HG02759 (cell line): ENCODE data around the gene ABCF2.

ENCODE experiments used
- ATAC-seq: cut with Tn5 transposase; IDR thresholded peaks from one replicate; pipeline ENCODE4 v1.9.1; 2021; ENCODE audit warnings: mild to moderate bottlenecking, moderate library complexity; ENCODE audit not compliant: unreplicated experiment

Gene ABCF2

DNA sequence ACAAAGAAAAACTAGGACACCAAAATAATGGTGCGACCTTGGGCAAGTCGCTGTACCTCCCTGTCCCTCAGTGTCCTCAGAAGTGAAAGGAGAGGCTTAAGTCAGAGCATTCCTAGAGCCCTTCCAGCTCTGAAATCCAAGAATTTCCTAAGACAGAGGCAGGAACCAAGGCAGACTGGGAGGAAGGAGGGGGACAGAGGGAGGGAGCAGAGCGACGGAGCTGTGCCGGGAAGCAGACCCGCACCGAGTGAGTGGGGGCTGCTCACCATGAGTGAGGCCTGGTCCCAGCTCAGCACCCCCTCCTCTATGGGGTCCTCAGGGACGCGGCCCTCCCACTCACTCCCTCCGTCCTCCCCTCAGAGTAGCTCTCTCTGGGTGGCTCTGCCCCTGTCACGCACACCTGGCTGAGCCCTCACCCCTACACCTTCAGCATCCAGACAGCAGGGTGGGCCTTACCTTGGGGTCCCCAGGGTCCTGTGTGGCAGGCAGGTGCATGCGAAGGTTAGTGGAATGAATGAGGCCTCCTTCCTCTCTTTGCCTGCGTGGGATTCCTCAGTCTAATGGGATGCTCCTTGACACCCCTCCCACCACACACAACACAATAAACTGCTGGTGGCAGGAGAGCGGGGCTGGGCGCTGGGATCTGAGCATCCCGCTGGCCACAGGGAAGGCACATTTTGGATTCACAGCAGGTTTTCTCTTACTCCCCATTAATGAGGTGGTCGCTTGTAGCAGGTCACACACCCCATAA, 26.1 kb upstream of the ABCF2 start:
- no peak for ATAC-seq

DNA sequence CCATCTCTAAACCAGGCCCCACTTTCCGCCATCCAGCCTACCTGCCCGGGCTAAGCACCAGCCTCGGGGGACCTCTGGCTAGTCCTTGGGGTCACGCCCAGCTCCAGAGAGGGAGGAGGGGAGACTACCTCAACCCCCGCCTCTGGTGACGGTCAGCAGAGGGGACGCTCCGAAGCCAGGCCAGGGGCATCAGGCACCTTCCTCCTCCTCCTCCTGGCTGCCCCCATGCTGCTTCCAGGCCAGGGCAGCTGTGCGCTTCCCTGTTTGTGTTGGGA, 25.5 kb upstream of the ABCF2 start:
- no peak for ATAC-seq

DNA sequence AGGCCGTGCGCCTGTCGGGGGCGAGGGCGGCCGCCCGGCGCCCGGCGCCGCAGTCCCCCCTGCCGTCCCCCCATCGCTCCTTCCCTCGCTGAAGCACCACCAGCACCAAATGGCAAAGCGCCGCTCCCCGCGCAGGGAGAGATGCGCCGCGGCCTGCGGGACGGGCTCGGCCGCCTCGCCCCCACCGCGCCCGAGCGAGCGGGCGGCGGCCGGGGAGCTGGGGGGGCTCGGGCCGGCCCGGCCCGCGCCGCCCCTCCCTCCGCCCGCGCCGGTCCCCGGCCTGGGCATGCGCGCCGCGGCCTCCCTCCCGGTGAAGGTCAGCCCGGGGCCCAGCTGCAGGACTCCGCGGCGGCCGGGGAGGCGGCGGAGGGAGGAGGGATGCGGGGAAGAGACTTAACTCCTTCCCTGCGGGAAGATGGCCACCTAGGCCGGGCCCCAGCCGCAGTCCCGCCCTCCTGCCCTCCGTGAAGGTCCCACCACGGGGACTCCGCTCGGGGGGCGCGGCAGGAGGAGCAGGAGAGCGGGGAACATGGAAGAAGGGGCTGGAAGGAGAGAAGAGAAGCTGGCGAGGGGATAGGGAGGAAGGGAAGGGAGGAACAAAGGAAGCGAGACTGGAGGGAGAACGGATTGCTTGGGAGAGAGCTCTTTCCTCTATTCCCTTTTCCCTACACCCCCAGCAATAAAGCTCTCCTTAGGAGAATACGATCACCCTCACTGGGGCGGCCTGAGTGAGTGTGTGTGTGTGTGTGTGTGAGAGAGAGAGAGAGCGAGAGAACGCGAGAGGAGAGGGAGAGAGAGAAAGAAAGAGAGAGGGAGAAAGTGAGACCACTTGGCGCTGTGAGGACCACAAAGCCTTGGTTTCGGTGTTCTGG, 24.9 kb upstream of the ABCF2 start:
- no peak for ATAC-seq

DNA sequence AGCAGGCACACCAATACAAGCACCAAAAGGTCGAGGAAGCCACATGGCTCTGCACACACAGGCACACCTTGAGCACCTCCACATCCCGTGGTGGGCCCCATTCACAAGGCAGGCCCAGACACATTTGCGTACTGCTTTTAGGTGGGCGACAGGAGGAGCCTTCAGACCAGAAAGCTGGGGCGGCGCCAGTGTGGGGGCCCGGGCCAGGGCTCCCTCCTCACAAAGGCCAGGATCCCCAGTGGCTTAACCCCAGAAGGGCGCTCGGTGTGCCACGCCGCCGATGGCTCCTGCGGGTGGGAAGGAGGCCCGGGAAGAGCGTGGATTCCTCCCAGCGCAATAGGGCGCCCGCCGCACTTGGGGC, 24.3 kb upstream of the ABCF2 start:
- no peak for ATAC-seq

DNA sequence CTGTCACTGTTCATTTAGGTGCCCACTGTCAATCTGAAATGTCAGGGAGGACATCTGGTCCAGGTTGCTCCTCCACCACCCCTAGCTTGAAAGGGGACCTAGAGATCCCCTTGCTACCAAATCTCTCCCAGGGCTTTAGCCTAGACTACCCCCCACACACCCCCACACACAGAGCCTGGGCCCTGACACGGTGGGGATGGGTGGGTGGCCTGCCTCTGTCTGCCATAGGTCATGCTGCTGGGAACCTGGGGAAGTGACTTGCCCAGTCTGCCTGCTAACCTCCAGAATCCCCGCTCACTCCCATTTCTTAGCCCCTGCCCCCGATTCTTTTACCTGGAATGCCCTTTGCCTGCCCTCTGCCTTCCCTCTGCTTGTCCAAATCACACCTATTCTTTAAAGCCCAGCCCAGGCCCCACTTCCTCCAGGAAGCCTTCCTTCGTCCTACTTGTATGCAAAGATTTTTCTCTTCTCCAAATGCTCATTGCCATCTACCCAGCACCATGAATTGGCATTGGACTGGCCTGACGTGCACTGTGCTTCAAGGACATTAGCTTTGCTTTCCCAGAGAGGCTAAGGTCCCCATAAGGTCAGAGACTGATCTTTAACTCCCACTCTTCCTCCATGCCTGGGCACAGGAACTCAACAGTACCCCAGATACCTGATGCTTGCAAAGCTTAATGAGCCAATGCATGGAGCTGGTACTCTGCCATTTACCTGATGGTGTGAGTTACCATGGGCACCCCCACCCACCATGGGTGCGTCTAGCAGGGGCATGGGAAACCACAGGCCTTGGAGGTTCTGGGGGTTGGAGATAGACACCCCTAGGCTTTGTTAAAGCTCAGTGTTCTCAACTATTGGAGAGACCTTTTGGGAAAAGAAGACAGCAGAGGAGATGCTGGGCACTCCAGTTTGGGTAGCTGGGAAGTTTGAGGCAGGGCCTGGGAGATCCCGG, 23.5 kb upstream of the ABCF2 start:
- no peak for ATAC-seq

DNA sequence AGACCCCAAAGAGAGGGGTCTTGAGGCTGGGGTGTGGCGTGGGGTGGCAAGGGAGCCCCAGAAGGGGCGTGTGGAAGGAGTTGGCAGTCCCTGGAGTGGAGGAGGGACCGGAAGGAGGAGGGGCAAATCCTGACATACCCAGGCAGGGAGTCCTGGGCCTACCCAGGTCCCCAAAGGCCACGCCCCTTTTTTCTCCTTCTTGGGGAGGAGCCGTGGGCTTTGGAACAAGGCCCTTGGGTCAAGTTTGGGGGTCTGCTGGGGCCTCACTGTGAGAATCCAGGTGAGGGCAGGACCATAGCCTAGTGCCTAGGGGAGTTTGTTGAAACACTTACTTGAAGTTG, 22.7 kb upstream of the ABCF2 start:
- ATAC-seq = no peak

DNA sequence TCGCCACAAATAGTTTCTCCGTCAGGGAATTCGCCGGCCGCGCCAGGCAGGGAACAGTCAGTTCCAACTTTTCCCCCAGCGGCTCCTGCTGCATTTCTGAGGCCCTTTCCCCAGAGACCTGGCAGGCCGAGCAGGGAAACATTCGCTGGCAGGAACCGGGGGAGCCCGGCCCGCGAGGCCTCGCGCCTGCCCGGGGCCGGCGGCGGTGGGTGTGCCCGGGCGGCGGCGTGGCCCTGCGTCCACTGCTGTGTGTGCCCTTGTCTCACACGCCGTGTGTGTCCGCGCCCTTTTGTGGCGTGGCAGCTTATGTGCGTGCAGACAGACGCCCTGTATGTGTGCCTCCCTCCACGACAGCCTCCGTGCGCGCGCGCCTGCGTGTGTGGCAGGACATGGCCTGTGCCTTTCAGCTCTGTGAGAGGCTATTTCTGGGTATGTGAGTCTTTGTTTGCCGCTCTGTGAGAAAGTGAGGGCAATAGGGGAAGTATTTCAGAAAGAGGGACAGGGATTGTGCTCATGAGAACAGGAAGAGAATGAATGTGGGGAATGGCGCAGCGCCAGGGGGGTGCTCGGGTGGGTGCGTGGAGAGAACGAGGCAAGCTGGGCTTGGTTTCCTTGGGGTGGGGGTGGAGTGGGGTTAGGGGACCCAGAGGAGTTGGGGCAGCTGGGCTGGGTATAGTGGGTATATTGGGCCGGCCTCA, 22.2 kb upstream of the ABCF2 start:
- ATAC-seq = no peak

DNA sequence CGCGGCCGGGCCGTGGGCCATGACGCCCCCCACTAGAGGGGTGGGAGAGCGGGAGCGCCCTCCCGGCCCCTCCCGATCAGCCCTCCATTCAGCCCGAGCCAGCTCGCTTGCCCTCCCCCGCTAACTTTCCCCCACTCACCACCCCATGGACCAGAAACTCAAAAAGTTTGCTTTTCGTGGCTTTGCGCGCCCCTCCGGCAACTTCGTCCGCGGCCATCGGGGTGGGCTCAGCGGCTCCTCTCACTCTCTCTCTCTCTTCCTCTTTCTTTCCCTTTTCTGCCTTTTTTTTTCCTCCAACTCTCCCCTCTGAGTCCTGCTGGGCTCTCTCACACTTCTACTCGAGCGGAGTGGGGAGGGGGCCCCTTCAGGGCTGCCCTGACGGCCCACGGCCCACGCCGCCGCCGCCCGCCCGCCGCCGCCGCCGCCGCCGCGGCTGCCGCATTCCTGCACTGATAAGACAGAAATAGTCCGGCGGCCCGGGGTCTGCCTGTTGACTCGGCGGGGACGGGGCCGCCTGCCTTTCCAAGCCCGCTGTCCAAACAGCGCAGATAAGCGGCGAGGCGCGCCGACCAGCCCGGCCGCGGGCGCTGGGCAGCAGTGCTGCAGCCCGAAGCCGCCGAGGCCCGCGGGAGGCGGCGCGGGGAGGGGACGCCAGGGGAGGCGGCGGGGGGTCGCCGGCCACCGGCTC, 21.5 kb upstream of the ABCF2 start, which contains the start of gene SMARCD3:
TSS of gene SMARCD3 (minus strand) at position 349 of the 688 bp plus-strand sequence. CDS start at position 217, 132 bp downstream.
- no peak for ATAC-seq

DNA sequence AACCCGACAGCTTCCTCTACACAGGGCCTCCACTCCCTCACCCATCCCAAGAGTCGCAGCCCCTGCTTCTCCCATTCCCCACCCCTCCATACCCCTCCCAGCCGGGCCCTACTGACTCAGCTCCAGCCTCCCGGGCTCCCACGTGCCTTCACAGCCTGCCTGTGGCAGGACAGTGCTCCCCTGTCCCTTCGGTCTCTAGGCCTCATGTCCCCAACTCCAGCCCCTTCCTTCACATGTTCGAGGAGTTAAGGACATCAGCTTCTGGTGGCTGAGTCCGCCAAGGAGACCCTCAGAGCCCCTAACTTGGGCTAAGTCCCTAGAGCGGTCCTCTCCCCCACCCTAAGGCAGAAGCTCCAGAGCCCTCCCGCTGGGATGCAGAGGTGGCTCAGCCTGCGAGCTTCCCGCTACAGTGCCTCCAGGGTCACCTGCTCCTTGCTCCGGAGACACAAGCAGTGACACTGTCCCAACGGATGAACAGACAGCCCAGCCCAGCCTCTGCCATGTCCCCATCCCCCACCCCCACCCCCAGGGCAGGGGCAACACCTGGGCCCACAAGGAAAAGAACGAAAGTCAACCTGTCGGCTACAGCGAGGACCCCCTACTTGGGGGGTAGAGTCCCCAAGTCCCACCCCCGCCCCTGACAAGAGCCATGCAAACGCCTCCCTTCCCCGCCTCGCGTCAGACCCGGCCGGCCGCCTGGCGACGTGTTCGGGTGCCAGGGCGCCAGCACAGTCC, 20.8 kb upstream of the ABCF2 start:
- no peak for ATAC-seq

DNA sequence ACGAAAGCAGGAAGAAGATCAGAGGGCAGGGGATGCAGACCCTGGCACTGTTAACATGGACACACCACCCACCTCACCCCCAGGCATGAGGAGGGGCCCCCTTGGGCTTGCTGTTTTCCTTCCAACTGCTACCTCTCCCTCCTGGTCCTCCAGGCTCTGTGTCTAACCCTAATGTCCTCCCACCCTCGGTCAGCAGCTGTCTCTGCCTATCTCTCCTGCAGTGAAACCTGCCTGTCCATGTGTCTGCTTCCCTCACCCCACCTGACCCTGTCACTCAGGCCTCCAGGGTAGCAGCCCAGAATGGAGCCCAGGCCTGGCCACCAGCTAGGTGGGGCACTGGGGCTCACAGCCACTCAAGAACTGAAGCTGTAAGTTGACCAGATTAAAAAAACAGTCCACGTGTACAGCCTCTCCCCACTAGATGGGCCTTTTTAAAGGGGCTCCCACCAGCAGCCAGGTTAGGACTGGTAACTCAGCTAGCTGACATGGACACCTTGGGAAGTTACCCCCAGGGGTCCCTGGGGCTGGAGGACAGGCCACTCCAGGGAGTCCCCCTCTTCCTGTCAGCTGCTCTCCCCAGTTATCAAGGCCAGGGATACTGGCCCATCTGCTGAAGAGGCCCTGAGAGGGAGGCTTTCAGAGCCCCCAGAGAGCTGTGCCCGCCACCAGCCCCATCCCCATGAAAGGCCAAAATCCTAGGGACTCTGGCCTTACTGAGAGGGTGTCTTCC, 20.0 kb upstream of the ABCF2 start:
- no peak for ATAC-seq

DNA sequence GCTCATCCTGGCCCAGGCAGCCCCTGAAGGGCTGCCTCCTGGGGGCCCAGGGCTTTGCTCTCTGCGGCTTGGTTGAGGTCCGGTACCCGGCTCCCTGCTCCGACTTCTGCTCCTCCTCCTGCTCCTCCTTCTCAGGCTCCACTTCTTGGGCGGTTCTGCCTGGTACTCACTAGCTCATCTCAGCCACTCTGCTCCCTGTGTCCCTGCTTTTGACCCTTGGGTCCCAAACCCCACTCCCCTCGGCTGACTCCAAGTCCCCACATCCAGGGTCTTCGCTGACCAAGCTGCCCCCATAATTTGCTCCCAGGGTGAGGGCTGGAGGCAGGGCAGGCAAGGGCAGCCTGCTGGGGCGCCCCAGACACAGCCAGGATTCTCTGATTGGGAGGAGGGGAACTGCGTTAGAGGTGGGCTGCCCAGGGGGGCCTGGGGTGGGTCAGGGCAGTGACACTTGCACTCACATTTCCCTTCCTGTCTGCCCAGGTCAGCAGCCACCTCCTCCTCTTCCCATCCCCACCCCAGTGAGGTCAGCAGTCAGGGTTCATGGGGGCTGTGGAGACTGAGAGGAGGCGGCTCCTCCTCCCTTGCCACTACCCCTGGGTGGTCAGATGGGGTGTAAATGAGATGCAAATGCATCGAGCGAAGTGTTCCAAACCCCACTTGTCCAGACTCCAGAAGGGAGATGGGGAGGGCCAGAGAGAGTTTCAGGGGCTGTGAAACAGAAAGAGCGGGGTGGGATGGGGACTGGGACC, 19.3 kb upstream of the ABCF2 start:
- ATAC-seq = no peak

DNA sequence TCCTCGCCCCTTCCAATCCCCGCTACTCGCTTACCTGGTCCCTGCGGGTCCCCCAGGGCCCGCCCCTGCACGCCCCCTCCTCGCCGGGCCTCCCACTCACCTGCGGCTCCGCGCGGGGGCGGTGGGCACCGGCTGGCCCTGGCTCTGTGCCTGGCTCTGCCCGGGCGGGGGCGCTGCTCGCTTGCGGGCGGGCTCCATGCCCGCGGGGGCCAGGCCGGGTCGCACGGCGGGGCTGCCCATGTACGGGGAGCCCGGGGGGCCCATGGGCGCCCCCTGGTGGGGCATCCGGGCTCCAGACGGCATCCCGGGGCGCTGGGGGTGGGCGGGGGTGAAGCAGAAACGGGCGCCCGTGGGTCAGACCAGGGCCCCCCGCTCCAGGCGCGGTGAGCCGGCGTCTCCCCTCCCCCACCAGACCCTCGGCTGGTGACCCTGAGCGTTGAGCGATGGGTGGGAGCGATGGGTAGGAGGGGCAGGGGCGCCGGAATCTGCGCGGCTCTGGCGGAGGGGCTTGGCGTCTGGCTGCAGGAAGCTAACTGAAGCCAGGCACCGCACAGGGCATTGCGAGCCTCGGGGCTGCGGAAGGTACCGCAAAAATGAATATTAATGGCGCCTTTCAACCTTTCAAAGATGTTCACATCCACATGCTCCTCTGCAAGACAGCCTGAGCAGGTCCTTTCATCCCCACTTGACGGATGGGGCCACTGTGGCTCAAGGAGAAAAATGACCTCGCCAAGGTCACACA, 18.5 kb upstream of the ABCF2 start:
- peak; percentile 56 for ATAC-seq

DNA sequence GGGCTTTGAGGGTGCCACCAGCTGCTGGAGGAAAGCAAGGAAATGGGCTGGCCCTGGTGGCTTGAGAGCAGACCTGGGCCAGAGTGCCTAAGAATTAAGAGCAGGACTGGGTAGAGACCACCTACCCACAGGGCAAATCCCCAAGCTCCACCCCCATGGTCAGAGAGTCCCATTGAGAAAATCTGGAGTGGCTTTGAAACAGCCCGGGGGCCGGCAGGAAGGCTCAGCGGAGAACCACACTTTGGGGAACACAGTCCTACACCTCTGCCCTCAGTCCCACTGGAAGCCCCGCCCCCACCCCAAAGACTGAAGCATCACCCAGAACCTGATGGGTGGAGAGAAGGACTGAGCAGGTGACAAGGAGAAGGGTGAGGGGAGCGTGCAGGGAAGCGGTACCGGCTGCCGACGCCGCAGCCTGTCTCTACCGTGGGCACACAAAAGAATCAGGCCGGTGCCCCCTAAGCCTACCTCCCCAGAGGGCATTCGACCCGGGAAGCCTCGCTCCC, 17.9 kb upstream of the ABCF2 start:
- no peak for ATAC-seq

DNA sequence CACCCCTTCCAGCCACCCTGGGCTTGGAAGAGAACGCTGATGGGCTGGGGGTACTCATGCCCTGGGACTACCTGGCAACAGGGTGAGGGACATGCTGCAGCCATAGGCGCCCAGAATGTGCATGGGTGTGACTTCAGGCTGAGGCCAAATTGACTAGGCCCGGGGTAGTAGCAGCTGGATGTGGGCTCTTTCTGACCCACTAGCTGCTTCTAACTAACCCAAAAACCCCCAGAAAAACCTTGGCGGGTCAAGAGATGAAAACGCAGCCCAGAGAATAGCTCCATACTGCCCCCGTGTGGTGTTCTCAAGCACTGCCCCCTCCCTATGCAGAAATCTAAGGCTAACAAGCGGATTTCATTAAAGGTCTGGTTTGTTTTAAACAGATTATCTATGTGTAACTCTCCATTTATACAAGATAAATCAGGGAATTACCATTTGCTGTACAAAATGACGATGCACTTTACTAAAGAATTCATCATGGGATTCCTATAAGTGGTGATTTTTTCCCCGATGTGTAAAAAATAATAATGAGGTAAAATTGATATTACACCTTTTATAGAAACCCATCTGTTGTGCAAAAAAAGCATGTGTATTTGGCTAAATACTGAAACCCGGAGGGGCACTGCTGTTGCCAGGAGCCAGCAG, 17.3 kb upstream of the ABCF2 start:
- no peak for ATAC-seq

DNA sequence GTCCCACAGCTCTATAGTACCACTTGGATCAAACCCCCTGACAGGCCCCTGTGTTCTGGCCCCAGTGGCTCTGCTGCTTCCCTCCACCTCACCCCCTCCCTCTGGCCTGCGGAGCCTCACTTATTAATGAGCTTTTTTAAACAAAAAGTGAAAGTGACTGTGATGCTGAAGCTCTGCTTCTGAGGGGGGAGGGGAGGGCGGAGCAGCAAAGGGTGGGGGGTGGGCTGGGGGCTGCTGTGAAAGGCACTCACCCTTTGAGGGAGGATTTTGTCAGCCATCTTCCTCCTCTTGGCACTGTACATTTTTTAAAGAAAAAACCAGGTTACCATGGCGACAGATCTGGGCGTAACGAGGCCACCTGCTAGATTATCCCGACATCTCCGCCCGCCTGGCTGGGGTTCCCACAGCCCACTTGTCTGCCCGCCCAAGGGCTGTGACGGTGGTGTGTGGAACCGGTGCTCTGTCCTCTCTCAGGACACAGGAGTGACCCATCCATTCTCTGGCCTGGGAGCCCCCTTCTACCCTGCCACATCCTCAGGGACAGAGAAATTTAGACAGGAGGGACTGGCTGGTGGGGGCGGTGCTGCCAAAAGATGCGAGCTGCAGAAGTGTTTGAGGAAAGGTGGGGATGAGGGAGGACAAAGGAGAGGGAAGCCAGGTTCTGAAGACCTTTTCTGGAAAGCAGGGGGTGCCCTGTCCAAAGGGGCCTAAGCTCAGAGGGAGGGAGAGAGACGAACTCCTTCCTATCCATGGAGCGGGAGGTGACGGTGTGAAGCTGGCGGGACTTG, 16.6 kb upstream of the ABCF2 start:
- ATAC-seq = no peak

DNA sequence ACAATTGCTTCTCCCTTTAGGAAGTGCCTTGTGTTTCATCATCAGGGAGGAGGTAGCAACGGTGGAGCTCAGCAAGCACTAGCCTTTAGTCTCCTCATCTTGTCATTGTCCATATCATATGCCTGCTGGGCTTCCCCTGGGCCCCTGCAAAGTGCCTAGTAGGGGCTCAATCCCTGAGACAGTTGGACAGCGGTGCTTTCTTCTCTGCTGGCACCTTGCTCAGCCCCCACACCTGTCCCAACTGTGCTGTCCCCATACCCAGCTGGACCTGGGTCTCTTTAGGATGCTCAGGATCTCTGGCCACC, 16.0 kb upstream of the ABCF2 start:
- ATAC-seq = no peak
